Subcutaneous adipose tissue (tissue), 4 donors: ENCODE measurements around the gene CELF4. TPM values are rescaled to one million over a fixed set of nuclear protein-coding genes. Genes with fewer than 3 reads are reported as not detected.

Experiments used
- total RNA-seq, 4 donors: library from RNA; depleted of rRNA; stranded (reverse); fragments of >200 nt; gene quantifications; one replicate each; pipeline ENCODE4 v1.1.0, GENCODE V29; 2016
- TF ChIP-seq, protein P1 (sequence below): fragments of 450-650 bp; IDR thresholded peaks from one replicate; pipeline ENCODE4 v1.5.1; 2016; ENCODE audit warnings: low read depth, mild to moderate bottlenecking, control low read depth, antibody characterized with exemption, moderate library complexity

Gene CELF4
- total RNA-seq, 4 donors from 2014 or later = not detected

DNA sequence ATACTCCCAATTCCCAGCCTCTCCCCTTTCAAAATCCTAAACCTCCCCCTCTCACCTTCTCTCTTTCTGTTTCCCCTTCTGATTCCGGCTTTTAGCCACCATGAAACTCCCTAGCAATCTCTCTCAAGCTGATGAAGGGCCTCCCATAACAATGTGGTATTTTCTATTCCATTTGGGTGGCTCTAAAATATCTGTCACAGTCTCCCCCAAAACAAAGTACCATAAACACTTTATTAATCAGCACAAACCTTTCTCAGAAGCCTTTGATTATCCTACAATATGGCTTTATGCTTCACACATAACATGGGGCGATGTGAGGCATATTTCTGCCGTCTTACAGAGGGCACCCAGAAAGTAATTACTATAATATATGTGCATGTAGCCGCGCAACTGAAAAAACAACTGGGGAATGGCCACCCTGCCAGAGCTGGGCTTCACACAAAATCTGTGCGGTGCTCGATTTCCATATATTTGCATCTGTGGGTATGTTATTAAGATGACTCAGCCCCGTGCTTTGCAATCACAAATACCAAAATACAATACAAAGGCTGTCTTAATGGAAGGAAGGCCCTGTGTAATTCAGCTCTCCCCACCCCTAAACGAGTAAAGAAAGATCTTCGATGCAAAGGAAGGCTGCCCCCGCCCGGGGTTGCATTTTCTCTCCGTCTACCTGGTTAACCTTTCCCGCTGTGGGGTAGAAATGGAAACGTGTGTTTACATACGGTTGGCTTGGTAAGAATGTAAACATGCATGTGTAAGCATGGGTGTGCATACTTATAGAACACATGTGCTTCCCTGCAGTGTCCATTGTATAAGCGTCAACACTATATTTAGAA is 81.4 kb downstream of the CELF4 start:
- TF ChIP-seq, protein P1, sequence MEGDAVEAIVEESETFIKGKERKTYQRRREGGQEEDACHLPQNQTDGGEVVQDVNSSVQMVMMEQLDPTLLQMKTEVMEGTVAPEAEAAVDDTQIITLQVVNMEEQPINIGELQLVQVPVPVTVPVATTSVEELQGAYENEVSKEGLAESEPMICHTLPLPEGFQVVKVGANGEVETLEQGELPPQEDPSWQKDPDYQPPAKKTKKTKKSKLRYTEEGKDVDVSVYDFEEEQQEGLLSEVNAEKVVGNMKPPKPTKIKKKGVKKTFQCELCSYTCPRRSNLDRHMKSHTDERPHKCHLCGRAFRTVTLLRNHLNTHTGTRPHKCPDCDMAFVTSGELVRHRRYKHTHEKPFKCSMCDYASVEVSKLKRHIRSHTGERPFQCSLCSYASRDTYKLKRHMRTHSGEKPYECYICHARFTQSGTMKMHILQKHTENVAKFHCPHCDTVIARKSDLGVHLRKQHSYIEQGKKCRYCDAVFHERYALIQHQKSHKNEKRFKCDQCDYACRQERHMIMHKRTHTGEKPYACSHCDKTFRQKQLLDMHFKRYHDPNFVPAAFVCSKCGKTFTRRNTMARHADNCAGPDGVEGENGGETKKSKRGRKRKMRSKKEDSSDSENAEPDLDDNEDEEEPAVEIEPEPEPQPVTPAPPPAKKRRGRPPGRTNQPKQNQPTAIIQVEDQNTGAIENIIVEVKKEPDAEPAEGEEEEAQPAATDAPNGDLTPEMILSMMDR = no peak

DNA sequence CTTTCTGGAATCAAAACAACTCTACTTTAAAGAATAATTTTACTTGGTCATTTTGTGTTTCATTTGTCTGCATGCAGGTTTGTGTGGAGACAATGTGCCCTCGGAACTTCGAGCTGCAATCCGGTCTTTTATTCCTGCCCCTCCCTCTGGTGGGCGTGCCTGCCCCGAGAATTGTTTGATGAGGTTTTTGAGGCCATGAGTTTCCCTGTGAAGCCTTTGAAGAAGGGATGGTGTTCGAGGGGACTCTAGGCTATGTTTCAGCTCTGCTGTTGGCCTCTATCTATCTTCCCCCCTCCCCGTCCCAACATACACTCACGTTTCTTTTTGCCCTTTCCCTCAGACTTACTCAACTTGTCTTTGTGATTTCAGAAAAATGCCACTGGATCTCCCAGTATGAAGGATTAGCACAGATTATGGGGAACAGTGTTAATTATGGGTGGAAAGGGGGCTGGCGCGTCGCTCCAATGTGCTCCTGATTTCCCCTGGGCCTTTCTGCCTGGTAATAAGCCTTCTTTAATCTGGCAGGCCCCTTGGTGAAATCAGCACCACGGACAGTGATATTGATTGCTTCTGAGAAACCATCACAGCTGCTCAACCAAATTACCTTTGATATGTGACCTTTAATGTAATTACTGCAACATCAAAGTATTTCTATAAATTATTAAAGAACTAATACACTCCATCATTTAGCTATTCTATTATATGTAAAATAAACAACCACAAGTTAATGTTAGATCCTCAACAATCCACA is 82.2 kb downstream of the CELF4 start:
- TF ChIP-seq, protein P1 = no peak

DNA sequence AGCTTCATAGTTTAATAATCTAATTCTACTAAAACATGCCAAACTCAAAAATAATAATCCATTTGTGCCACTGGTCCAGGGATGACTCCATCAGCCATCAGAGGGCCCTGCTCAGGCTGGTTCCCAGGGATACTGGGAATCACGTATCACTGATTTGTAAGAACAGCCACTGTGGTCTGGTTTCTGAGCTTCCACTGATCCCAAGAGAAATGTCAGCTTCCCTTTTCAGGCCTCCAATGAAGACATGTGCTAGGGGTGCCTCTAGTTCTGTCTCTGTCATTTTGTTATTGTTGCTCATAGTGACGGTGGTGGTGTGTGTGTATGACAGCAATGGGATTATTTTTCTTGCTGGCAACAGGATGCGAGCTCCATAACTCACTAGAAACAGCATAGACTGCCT is 83.2 kb downstream of the CELF4 start:
- TF ChIP-seq, protein P1 = no peak

DNA sequence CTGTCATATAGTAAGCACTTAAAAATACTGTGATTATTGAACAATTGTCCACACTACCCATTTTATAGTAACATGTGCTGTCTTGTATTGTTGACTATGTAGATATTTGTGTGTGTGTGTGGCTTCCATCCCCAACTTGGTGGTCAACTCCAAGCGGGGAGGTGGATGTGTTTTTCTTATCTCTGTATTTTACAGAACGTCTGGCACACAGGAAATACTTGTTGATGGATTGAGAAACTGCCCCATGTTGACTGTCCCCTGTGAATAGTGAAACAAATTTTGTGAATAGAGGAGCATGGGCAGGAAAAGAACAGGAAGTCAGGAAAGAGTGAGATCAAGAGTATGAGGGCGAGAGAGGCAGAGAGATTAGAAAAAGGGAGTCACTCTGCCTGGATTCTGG is 83.6 kb downstream of the CELF4 start:
- TF ChIP-seq, protein P1 = no peak

DNA sequence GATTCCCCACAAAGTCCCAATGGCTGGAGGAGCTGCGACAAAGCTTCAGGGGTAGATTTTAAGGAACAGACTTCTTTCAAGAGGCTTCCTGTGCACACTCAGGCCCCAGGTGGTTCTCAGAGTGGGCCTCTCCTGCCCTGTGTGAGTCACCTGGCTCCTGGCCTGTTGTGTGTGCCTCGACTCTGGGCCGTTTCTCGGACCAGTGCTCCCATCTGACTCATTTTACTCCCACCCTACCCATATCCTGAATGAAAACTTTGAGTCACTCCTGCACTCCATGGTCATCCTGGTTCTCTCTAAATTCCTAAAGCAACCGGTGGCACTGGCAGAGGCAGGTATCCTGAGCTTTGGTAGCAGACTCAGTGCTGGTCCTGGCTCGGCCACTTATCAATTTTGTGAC is 84.1 kb downstream of the CELF4 start:
- TF ChIP-seq, protein P1 = no peak

DNA sequence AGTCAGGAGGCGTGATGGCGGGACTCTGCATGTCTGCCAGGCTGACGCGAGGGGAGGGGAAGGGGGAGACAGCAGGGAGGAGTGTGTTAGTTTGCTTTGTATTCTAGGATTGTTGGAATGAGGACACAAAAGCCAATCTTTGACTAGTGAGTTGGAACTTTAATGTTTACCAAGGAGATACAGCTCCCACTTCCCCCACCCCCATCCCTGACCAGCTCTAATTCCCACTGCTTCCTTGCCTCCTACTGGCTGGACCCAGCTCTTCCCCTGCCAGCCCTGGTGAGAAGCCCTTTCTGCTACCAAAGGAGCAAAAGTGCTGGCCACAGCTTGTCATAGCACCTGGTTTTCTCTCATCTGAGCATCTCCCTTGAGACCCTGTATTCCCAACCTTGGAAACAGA is 84.5 kb downstream of the CELF4 start:
- TF ChIP-seq, protein P1 = no peak

DNA sequence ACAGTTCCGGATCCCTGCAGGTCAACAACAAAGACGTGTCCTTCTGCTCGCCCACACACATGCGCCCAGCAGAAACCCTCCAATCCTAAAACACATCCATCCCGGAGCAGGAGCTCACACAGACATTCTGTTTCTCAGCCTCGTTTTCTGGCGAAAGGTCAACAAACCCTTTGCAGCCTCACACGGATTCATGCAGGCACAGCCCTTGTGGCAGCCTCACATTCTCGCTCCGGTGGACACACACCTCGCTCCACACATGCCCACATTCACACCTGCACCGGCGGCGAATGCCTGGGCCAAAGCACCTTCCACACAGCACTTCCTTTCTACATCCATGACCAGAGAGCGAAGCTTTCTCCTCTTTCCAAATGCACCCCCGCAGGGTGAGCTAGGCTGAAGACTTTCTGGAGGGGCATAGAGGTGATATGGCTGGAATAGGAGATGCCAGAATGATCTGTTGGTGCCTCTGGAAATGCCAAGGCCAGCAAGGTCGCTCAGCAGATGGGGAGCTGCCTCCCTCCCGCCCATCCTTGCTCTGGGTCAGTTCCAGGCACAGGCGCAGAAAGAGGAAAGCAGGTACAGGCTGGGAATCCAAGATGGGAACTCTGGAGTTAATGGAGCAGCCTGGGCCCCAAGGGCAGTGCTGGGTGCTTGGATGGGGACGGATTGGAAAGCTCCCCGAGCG is 88.8 kb downstream of the CELF4 start:
- TF ChIP-seq, protein P1 = no peak
